Tibial nerve (tissue), 4 donors: ENCODE measurements around the gene FAM219B. TPM values are rescaled to one million over a fixed set of nuclear protein-coding genes. Genes with fewer than 3 reads are reported as not detected.

ENCODE experiments used
- DNase-seq, 2 donors: peaks; one replicate each; pipeline ENCODE4 v3.0.0-alpha.2; 2019; ENCODE audit warnings: low spot score in 2 of 2
- H3K27ac ChIP-seq, 4 donors: fragments of 200-600 bp; sonication (generic) in 3 of 4; one replicate each; pipeline ENCODE4 v1.5.1; 2017 to 2019; ENCODE audit warnings: mild to moderate bottlenecking in 1 of 4
- H3K27me3 ChIP-seq, 2 donors: fragments of 200-600 bp; sonication (generic) in 1 of 2; one replicate each; pipeline versions ENCODE4 v1.5.1 to v1.6.0; 2017 to 2019
- H3K36me3 ChIP-seq, 3 donors: fragments of 200-600 bp; sonication (generic); one replicate each; pipeline ENCODE4 v1.5.1; 2018 to 2019
- H3K4me1 ChIP-seq, 4 donors: fragments of 200-600 bp; sonication (generic) in 3 of 4; one replicate each; pipeline ENCODE4 v1.5.1; 2017 to 2019
- H3K4me3 ChIP-seq, 4 donors: fragments of 200-600 bp; sonication (generic) in 3 of 4; one replicate each; pipeline ENCODE4 v1.5.1; 2017 to 2019; ENCODE audit warnings: mild to moderate bottlenecking in 1 of 4, moderate library complexity in 1 of 4
- H3K9me3 ChIP-seq, 4 donors: fragments of 200-600 bp; sonication (generic) in 3 of 4; one replicate each; pipeline ENCODE4 v1.5.1; 2017 to 2019
- CTCF ChIP-seq, 5 experiments: fragments of 200-600 bp in 3 of 5; fragments of 450-650 bp in 2 of 5; sonication (generic) in 3 of 5; IDR thresholded peaks; one replicate each; pipeline ENCODE4 v1.5.1; 2016 to 2019; ENCODE audit warnings: antibody characterized with exemption in 5 of 5, mild to moderate bottlenecking in 3 of 5, moderate library complexity in 2 of 5
- EP300 ChIP-seq, 2 donors: sonication (generic); formaldehyde crosslinking; IDR thresholded peaks; one replicate each; pipeline ENCODE4 v1.6.1; 2017; ENCODE audit warnings: antibody characterized with exemption in 2 of 2, mild to moderate bottlenecking in 1 of 2
- POLR2A ChIP-seq, 2 donors: fragments of 450-650 bp; IDR thresholded peaks; one replicate each; pipeline ENCODE4 v1.6.1; 2017; ENCODE audit warnings: antibody characterized with exemption in 2 of 2, mild to moderate bottlenecking in 2 of 2, moderate library complexity in 2 of 2
- WGBS, 2 donors: methylation state at CpG; one replicate each; pipeline ENCODE4 v1.1.5; 2018; 5-methylcytosine and 5-hydroxymethylcytosine counted together
- total RNA-seq, 4 donors: library from RNA; depleted of rRNA; stranded (reverse); fragments of >200 nt; gene quantifications; one replicate each; pipeline ENCODE4 v1.1.0, GENCODE V29; 2016

The FAM219B gene
- total RNA-seq, 4 donors from 2014 or later = 59.4 to 84.6 (median 80.7) TPM

GRCh38 chr15:74868059-74868458 is 38.6 kb downstream of the FAM219B start:
- peaks cover 0 to 79% (median 64%) of the 10 kb centered on the region in 4 donors for H3K4me1 ChIP-seq
- no peaks in the 10 kb centered on the region for H3K9me3 ChIP-seq
- peak in 1 of 2 donors; percentile 31 for DNase-seq
- whole genome bisulfite sequencing, 2 donors = 58 to 64% methylated on average over 6 of the region's 6 CpGs
- H3K4me3 ChIP-seq = no peak overlapping the region
- TF ChIP-seq POLR2A (IDR thresholded peaks at IDR 0.05) (no peak), CTCF (IDR thresholded peaks at IDR 0.05) (no peak), EP300 (IDR thresholded peaks at IDR 0.05) (peak in 1 of 2 donors; percentile 65)
- H3K27ac ChIP-seq = peak overlapping the region in 3 of 4 donors; percentile 69 to 93 (median 92)
- H3K27me3 ChIP-seq = no peaks in the 10 kb centered on the region
- peaks cover 0 to 12% (median 0%) of the 10 kb centered on the region in 3 donors for H3K36me3 ChIP-seq

GRCh38 chr15:74867466-74868038 is 39.1 kb downstream of the FAM219B start:
- WGBS, 2 donors = 41 to 47% methylated on average over 1 of the region's 1 CpG

GRCh38 chr15:74866090-74866489 is 40.6 kb downstream of the FAM219B start:
- 81 to 82% methylated on average over 6 of the region's 6 CpGs for WGBS, 2 donors
- Histone ChIP-seq H3K36me3 (peaks cover 0 to 12% (median 0%) of the 10 kb centered on the region in 3 donors), H3K4me1 (peaks cover 0 to 63% (median 50%) of the 10 kb centered on the region in 4 donors), H3K9me3 (no peaks in the 10 kb centered on the region), H3K27me3 (no peaks in the 10 kb centered on the region), H3K4me3 (no peak overlapping the region), H3K27ac (peak overlapping the region in 1 of 4 donors; percentile 60)
- no peak for DNase-seq
- TF ChIP-seq POLR2A (IDR thresholded peaks at IDR 0.05) = no peak
- no peak for TF ChIP-seq CTCF (IDR thresholded peaks at IDR 0.05)
- TF ChIP-seq EP300 (IDR thresholded peaks at IDR 0.05) = no peak

More at GRCh38 chr15:74867466-74868038, 39.1 kb downstream of the FAM219B start:
- H3K4me1 ChIP-seq = peaks cover 0 to 77% (median 64%) of the 10 kb centered on the region in 4 donors
- H3K9me3 ChIP-seq = no peaks in the 10 kb centered on the region
- H3K36me3 ChIP-seq = peaks cover 0 to 12% (median 0%) of the 10 kb centered on the region in 3 donors
- TF ChIP-seq POLR2A (IDR thresholded peaks at IDR 0.05) (no peak), CTCF (IDR thresholded peaks at IDR 0.05) (no peak), EP300 (IDR thresholded peaks at IDR 0.05) (no peak)
- peak overlapping the region in 3 of 4 donors; percentile 58 to 93 (median 69) for H3K27ac ChIP-seq
- no peak overlapping the region for H3K4me3 ChIP-seq
- no peaks in the 10 kb centered on the region for H3K27me3 ChIP-seq
- no peak for DNase-seq

- Histone ChIP-seq H3K36me3 (peaks cover 0 to 12% (median 0%) of the 10 kb centered on the region in 3 donors), H3K27me3 (no peaks in the 10 kb centered on the region), H3K27ac (peak overlapping the region in 1 of 4 donors; percentile 43), H3K4me1 (peaks cover 0 to 55% (median 43%) of the 10 kb centered on the region in 4 donors), H3K4me3 (no peak overlapping the region), H3K9me3 (no peaks in the 10 kb centered on the region)
- TF ChIP-seq CTCF (IDR thresholded peaks at IDR 0.05) (no peak), POLR2A (IDR thresholded peaks at IDR 0.05) (no peak), EP300 (IDR thresholded peaks at IDR 0.05) (no peak)
- 88% methylated on average over 2 of the region's 2 CpGs for WGBS, 2 donors
- DNase-seq = no peak
These were observed 41.3 kb downstream of the FAM219B start for GRCh38 chr15:74865316-74865715.

- Histone ChIP-seq H3K9me3 (no peaks in the 10 kb centered on the region), H3K27me3 (no peaks in the 10 kb centered on the region), H3K27ac (no peak overlapping the region), H3K36me3 (peaks cover 0 to 12% (median 0%) of the 10 kb centered on the region in 3 donors), H3K4me1 (peaks cover 0 to 55% (median 37%) of the 10 kb centered on the region in 4 donors), H3K4me3 (no peak overlapping the region)
- 86 to 89% methylated on average over 6 of the region's 6 CpGs for WGBS, 2 donors
- TF ChIP-seq POLR2A (IDR thresholded peaks at IDR 0.05) (no peak), EP300 (IDR thresholded peaks at IDR 0.05) (no peak), CTCF (IDR thresholded peaks at IDR 0.05) (no peak)
- no peak for DNase-seq
These were observed 42.4 kb downstream of the FAM219B start for GRCh38 chr15:74864296-74864695.
